ENCODE results near the gene CDC42EP4.
"Not testable (repeated sequence)": the region's sequence is repeated elsewhere in the genome, so short reads cannot be mapped to it uniquely, and the experiment has no call there.

Gene CDC42EP4

DNA sequence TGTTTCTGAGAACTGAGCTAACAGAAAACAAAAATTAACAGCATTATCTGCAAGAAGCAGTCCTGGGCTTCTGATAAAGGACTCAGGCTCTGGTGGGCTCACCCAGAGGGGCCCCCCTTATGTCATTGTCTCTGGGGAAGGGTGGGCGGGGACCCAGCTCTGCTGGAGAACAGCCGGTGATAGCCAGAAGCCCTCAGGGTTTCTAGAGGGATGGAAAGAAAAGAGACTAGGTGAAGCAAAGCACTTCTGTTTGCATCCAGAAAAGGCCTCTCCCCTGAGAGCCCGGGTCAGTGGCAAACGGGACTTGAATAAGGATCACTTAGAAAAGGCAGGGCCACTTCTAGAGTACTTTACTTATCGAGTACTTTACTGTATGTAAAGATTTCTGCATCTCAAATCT is 7.0 kb upstream of the CDC42EP4 start:
- no peak for DNase-seq

DNA sequence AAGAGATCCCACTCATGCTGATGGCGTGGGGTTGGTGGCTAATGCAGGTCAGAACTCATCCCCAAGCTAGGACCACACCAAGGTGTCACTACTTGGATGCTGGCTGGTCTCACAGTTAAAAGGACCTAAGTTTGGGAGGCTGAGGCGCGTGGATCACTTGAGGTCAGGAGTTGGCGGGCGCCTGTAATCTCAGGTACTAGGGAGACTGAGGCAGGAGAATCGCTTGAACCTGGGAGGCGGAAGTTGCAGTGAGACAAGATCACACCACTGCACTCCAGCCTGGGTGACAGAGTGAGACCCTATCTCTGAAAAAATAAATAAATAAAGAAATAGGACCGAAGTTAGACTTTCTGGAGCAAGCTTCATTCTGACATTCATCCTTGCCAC is 6.6 kb upstream of the CDC42EP4 start:
- no peak for DNase-seq

DNA sequence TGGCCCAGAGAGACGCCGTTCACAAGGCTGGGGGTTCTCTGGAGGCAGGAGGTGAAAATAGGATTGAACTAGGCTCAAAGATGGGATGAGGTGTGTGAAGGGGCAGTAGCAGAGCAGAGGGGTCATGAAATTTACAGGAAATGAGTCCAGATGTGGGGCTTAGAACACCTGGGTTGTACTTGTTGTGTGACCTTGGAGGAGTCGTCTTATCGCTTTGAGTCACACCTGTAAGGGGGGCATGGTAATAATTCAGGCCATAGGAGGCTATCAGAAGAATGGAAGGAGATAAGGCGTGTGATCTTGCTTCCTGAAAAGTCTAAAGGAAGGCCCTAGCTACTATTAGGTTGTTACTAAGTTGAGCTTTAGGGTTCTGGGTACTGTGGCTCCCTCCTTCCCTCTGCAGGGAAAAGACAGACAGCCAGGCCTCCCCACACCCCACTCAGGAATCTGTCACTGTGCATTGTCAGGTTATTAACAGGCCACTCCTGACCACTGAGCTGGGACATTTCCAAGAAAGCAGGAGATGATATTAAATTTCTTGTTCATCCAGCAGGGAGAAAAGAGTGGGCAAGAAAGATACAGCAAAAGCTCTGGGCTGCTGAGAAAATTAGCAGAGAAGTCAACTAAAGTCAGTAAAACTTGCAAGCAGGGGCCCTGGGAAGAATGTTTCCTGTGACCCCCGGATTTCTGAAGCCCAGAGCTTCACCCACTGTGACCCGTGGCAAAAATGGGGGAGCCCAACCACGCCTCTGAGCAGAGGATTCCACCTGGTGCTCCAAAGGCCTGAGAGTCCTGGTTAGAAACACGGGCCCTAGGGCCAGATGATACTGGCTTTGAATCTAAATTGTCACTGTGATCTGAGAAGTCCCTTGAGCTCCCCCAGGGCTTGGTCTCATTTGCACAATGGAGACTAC is 6.0 kb upstream of the CDC42EP4 start:
- no peak for DNase-seq

DNA sequence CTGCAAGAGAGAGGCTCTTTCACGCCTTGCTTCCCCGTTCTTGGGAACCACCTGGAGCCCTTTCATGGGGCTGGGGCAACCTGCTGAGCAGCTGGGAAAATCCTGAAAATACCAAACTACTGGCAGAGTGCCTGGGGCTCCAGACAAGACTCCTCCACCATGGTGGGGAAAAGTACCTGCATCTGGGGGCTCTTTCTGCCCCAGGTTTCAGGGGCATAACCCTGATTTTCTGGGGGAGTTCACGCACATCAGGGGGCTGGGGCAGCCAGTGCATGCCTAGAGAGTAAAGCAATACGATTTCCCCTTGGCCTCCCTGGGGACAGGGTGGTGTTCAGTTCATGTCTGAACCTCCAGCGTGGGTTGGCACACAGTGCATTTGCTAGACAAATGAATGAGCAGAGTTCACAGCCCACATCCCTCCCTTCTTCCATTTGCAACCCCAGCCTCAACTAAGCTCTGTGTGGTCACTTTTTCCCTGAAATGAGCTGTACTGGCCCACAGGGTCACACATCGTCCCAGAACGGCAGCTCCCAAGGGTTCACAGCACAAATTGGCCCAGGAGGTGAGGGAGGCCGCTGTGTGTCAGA is 5.2 kb upstream of the CDC42EP4 start:
- no peak for DNase-seq

DNA sequence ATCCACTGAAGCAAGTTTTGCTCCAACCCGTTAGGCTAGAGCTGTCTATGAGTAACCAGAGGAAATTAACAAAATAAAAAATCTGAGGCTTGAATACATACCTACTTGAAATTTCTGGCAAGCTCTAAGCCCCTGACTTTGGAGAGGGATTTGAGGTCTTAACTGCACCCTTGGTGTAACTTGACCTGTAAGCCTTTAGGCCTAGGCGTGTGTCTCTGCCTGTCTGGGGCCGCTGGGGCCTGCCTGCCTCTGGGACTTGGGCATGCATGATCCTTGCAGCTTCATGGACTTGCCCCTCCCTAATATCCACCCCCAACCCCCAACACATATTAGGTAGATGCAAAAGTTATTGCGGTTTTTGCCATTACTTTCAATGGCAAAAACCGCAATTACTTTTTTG is 3.7 kb upstream of the CDC42EP4 start:
- DNase-seq: no peak

DNA sequence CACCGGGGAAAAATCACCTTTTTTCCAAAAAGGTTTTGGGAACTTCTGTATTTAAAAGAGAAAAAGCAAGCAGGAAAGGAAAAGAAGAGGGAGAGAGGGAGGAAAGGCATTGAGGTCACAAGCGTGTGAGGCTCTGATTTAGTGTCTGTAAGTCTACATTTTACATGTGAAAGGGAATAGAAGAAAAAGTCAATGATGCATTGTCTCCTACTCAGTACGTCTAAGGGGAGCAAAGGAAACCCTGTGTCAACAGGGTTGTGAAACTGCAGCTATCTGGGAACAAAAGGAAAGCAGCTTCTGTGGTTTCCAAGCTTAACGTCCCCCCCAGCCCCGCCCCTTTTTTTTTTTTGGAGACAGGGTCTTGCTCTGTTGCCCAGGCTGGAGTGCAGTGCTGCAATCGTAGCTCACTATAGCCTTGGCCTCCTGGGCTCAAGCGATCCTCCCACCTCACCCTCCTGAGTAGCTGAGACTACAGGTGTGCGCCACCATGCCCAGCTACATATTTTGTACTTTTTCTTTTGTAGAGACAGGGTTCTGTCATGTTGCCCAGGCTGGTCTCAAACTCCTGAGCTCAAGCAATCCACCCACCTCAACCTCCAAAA is 1.8 kb upstream of the CDC42EP4 start:
- DNase-seq: no peak

DNA sequence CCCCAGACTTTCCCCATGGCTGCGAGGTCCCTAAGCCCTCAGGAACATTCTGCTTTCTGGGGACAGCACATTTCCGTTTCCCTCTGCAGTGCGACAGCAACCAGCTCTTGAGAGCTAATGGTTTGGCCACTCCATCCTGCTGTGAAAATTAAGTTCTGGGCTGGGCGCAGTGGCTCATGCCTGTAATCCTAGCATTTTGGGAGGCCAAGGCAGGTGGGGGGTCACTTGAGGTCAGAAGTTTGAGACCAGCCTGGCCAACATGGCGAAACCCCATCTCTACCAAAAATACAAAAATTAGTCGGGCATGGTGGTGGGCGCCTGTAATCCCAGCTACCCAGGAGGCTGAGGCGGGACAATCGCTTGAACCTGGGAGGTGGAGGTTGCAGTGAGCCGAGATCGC is 1.1 kb upstream of the CDC42EP4 start:
- not testable (repeated sequence) for DNase-seq

DNA sequence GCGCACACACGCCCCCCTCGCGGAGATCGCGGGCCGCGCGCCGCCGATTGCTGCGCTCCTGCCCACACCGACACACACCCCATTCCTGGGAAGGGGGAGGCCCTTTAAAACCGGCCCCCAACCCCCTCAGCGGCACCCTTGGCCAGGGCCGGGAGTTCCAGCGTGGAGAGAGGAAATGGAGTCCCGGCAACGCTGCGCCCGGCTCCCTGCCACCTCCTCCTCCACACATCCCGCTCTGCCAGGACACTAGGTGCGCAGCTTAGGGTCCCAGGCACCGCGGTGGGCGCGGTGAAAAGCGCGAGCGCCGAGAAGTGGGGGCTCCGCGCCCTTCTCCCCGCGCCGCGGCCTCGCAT is 397 bp downstream of the CDC42EP4 start:
- DNase-seq: no peak

DNA sequence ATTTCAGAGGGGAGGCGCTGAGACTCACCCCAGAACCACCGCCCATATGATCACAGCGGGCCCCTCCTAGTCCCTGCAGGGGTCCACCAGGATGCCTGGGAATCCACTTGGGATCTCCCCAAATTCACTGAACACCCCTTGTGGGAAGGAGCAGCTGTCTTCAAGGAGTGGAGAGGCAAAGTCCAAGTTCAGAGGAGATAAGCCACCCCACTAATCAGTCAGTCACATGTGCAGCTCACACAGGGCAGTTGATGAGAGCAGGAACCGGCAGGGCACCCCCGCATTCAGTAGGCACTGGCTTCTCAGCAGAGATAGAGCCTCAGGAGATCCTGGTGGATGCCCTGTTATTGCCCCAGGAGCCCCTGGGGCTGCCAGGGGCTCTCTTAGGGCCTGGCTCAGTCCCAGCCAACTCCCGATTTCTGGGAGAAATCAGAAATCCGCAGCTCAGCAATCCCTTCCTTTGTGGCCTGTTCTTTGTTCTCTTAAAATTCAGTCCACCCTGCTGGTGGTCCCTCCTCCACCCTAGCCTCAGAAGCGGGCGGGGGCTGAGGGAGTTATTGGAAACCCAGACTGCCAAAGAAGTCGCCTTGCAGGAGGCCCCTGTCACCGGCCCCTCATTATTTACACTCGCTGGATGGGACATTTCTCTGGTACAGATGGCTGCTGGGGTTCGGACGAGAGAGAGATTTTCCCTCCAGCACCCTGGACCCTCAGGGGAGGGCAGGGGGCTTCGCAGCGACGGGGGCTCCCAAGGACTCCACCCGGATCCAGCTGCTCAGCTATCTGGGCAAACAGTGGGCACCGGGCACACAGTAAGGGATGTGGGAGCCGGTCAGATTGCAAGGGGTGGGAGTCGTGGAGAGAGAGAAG is 1.8 kb downstream of the CDC42EP4 start:
- DNase-seq: no peak

DNA sequence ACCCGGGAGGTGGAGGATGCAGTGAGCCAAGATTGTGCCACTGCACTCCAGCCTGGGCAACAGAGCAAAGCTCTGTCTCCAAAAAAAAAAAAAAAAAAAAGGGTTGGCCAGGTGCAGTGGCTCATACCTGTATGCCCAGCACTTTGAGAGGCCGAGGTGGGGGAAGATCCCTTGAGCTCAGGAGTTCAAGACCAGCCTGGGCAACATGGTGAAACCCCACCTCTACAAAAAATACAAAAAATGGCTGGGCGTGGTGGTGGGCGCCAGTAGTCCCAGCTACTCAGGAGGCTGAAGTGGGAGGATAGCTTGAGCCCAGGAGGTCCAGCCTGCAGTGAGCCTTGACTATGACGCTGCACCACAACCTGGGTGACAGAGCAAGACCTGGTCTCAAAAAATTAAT is 2.8 kb downstream of the CDC42EP4 start:
- not testable (repeated sequence) for DNase-seq

DNA sequence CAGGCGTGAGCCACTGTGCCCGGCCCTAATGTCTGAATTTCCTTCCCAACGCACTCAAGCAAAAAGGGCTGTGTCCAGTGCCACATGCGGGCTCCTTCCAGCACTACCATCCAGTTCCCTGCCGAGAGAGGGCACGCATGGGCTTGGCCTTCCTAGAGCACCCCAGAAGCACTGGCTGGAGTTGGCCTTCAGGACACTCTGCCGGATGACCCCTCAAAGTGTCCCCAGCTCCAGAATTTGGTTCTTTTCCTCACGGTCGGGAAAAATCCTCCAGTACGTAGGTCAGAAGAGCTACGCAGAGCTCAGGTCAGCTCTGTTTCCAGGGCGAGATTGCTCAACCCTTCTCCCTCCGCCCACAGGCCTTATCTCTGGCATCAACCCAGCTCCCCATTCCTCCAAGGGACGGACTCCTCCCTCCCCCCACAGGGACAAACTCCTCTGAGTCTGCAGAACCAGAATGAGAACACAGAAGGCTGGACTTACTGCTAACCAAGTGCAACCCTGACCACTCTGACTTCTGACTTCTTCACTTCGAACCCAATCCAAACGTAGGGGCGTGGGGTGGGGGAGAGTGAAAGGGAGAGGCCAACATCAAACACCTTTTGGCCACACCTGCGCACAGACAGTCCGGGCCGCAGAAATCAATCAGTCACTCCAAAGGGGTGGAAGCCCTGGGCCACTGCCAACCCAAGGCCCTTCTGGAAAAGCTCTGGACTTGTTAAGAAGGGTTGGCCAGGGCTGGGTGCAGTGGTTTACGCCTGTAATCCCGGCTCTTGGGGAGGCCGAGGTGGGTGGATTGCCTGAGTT is 3.6 kb downstream of the CDC42EP4 start:
- no peak for DNase-seq

DNA sequence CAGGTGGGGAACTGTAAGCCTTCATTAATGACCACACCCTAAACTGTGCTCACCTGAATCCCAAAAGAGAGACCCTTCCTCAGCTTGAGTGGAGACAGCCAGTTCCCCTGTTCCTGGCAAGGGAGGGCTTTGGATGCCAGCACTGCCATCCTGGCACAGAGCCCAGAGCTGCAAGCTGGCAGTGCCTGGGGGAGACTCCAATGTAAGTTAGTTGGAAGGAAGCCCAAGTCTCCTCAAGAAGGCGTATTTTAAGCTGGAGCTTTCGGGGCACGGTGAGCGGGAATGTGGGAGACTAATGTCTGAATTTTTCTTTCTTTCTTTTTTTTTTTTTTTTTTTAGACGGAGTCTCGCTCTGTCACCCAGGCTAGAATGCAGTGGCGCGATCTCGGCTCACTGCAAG is 4.7 kb downstream of the CDC42EP4 start:
- no peak for DNase-seq

DNA sequence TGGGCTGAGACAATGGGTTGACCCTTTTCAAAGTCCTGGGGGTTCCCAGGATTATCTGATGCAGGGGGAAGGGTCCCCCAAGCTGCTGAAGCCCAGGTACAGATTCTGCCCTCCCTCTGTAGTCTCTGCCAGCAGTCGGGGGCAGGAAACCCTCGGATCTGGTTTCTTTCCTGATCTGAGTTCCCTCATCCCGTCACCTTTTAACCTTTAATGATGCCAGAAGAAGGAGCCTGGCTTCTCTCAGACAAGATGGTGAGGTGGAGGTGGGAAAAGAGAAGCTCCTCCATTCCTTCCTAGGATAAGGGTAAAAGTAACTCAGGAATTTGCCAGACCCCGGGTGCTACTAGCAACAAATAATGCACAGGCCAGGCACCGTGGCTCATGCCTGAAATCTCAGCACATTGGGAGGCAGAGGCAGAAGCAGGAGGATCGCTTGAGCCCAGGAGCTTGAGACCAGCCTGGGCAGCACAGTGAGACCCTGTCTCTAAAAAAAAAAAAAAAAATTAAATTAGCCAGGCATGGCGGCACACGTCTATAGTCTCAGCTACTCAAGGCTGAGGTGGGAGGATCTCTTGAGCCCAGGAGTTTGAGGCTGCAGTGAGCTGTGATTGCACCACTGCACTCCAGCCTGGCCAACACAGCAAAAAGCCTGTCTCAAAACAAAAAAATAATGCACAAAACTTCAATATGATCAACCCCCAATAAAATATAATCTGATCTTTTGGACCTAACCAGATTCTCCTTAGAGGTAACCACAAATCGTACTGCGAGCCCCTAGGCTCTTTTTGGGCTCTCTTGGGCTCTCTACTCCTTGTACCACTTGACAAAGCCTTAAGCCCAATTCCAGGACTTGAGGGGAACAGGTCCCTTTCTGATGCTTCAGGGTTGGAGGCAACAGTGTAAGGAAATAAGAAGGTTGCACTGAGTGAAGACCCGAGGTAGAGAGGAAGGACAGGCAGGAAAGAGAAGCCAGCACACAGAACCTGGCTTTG is 5.7 kb downstream of the CDC42EP4 start:
- no peak for DNase-seq

DNA sequence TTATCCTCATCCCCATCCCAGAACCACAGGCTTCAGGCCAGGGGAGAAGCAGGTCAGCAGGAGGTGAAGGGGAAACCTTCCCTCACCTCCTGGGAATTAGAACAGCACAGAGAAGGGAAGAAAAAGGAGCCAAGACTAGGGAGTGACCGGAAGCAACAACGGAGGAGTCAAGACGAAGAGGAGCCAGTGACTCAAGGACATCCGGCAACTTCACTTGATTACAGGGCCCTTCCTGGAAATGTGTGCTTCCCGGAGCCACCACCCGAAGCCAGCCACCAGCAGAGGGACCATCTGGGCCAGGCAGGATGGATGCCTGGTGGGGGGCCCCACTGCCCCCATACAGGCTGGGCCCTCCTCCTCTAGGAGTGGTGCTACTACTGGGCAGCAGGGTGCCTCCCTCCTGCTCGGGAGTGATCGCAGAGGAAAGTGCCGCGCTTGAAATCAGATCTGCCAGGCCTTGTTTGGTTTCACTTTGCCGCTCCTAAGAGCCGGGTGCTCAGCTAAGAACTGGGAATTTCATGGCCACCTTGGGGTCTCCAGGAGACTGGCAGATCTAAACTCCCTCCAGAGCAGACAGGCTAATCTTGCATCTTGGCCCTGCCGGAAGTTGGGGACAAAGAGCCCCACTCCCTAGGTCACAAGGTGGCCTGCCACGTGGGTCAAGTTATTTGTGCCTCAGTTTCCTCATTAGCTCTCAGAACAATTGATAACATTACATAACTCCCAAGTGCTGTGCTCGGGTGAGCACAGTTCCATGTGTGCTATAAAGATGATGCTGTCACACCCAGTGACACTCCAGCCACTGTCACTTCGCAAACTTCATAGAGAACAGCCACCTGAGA is 6.6 kb downstream of the CDC42EP4 start:
- no peak for DNase-seq

DNA sequence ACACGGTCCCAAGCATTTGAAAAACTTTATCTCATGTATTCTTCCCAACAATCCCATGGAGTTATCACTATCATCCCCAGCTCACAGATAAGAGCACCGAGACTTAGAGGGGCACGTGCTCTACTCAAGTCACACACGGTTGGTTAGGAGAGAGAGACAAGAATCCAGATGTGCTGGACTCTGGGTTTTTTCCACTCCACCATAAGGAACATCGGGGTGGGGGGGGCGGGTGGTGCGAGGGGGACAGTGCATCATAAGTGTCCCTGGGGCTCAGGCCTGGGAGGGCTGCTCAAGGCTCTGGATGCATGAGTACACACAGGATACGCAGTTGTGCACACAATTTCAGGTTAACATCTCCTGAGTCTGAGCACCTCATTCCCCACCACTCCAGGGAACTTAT is 7.4 kb downstream of the CDC42EP4 start:
- no peak for DNase-seq

DNA sequence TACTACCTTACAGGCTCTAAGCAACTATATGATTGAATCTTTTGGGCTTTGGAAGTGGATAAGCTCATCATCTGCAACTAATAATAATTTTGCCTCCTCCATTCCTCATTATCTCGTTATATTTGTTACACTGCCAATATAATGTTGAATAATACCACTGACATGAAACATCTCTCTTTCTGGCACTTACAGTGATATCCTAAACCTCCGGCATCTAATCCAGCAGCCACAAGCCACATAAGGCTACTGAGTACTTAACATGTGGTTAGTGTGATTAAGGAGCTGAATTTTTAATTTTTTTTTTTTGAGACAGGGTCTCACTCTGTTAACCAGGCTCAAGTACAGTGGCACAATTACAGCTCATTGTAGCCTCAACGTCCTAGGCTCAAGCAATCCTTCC is 9.6 kb downstream of the CDC42EP4 start:
- DNase-seq: no peak

DNA sequence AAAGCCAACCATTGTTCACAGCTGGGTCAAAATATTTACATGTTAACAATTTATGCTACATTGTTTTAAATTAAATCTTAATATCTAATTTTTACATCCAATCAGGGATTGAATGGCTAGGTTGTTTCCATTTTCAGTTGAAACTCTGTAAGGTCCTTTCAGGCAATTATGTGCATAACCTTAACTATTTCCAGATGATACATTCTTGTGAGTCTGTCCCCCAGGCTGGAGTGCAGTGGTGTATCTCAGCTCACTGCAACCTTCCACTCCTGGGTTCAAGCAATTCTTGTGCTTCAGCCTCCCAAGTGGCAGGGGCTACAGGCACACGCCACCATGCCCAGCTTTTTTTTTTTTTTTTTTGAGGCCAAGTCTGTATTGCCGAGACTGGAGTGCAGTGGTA is 10.4 kb downstream of the CDC42EP4 start:
- DNase-seq: no peak

DNA sequence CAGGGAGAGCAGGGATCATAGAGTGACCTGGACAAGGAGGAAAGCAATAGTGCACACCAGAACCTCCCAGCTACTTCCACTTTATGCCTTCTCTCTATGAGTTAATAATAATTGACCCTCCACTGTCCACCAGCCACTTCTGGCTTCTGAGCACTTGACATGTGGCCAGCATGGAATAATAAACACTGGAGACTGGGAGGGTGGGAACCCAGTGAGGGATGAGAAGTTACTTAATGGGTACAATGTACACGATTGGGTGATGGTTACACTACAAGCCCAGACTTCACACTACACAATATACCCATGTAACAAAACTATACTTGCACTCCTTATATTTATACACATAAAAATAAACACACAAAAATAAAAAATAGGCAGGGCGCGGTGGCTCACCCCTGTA is 11.4 kb downstream of the CDC42EP4 start:
- DNase-seq: no peak

DNA sequence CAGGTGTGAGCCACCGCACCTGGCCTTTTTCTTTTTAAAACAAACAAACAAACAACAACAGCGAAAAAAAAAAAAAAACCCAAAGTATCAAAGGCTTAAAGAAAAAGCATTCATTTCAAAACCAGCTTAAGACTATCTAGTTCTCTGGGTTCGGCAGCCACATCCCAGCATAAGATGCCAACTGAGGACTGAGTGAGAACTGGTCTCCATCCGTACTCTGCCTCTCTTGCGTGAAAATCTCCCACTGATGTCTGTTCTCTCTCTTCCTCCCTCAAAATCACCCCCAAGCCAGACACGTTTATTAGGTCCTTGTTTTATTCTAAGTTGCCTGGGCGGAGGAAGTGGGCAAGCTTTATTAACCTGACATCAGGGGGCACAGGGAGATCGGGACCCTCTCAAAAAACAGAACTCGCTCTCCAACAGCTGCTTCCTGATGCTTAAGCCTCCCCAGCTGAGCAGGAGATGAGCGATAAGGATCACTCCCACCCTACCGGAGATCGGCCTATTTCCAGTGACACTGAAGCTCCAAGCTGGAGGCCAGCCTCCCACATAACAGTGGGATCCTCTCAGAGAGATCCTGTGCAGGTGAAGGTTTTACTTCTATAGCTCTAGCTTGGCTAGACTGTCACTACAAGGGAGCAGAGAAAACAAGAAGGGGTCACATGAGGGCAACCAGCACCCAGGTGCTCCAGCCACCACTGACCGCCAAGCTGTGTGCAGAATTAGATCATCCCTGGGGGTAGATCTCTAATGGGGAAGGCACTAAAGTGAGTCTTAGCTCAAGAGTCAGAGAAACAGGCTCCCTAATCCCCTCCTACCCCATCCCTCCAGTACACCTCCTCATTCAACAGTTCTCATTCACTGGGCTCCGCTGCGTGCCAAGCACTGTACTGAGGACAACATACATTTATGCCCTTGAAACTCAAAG is 13.6 kb downstream of the CDC42EP4 start:
- DNase-seq: no peak
